DMS153 treated with DMSO at 0.1 percent for 48 hours (cell line): ENCODE measurements around the gene ELF2.
"Not testable (repeated sequence)": the region's sequence is repeated elsewhere in the genome, so short reads cannot be mapped to it uniquely, and the experiment has no call there.

Experiments
- DNase-seq: peaks from one replicate; lab custom pipeline; 2025; ENCODE audit not compliant: unreplicated experiment; lab: John Stamatoyannopoulos, UW

The ELF2 gene

GRCh38 chr4:139082750-139083606 lies 94.0 kb downstream of the ELF2 start:
- DNase-seq = peak; percentile 98

- DNase-seq = no peak
Measured at GRCh38 chr4:139078926-139079325, 98.1 kb downstream of the ELF2 start.

GRCh38 chr4:139077567-139078355 lies 99.3 kb downstream of the ELF2 start:
- no peak for DNase-seq

GRCh38 chr4:139076016-139076744 lies 100.8 kb downstream of the ELF2 start:
- DNase-seq = no peak

- DNase-seq = no peak
Measured at GRCh38 chr4:139060591-139060990, 116.4 kb downstream of the ELF2 start.

- not testable (repeated sequence) for DNase-seq
Measured at GRCh38 chr4:139059026-139059425, 118.0 kb downstream of the ELF2 start.

GRCh38 chr4:139054791-139055505 lies 122.1 kb downstream of the ELF2 start:
- no peak for DNase-seq

GRCh38 chr4:139053909-139054308 lies 123.1 kb downstream of the ELF2 start:
- no peak for DNase-seq

- no peak for DNase-seq
Measured at GRCh38 chr4:139050446-139050845, 126.6 kb downstream of the ELF2 start.

- DNase-seq = no peak
Measured at GRCh38 chr4:139048026-139048425, 129.0 kb downstream of the ELF2 start.

- DNase-seq = no peak
Measured at GRCh38 chr4:139044291-139044690, 132.7 kb downstream of the ELF2 start.

GRCh38 chr4:139042981-139043460 lies 134.0 kb downstream of the ELF2 start:
- no peak for DNase-seq

GRCh38 chr4:139038874-139039443 lies 138.1 kb downstream of the ELF2 start:
- DNase-seq = no peak

GRCh38 chr4:139036885-139037284 lies 140.1 kb downstream of the ELF2 start:
- no peak for DNase-seq

GRCh38 chr4:139035650-139036049 lies 141.4 kb downstream of the ELF2 start:
- no peak for DNase-seq

- DNase-seq = peak; percentile 44
Measured at GRCh38 chr4:139030614-139031235, 146.3 kb downstream of the ELF2 start.

- DNase-seq = not testable (repeated sequence)
Measured at GRCh38 chr4:139029866-139030363, 147.1 kb downstream of the ELF2 start.

- DNase-seq = no peak
Measured at GRCh38 chr4:139028191-139028661, 148.8 kb downstream of the ELF2 start.

- DNase-seq = no peak
Measured at GRCh38 chr4:139027776-139028175, 149.2 kb downstream of the ELF2 start.
